Stimulated activated naive CD4-positive, alpha-beta T cell treated with Interleukin-2 at 50 U/mL for 16 hours (primary cell): Measurements from ENCODE around the gene RAVER1.
"Not testable (repeated sequence)": the region's sequence is repeated elsewhere in the genome, so short reads cannot be mapped to it uniquely, and the experiment has no call there.

ENCODE experiments used
- DNase-seq: peaks from one replicate; lab custom pipeline; 2025; lab: John Stamatoyannopoulos, UW

RAVER1 gene, protein sequence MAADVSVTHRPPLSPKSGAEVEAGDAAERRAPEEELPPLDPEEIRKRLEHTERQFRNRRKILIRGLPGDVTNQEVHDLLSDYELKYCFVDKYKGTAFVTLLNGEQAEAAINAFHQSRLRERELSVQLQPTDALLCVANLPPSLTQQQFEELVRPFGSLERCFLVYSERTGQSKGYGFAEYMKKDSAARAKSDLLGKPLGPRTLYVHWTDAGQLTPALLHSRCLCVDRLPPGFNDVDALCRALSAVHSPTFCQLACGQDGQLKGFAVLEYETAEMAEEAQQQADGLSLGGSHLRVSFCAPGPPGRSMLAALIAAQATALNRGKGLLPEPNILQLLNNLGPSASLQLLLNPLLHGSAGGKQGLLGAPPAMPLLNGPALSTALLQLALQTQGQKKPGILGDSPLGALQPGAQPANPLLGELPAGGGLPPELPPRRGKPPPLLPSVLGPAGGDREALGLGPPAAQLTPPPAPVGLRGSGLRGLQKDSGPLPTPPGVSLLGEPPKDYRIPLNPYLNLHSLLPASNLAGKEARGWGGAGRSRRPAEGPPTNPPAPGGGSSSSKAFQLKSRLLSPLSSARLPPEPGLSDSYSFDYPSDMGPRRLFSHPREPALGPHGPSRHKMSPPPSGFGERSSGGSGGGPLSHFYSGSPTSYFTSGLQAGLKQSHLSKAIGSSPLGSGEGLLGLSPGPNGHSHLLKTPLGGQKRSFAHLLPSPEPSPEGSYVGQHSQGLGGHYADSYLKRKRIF

DNA sequence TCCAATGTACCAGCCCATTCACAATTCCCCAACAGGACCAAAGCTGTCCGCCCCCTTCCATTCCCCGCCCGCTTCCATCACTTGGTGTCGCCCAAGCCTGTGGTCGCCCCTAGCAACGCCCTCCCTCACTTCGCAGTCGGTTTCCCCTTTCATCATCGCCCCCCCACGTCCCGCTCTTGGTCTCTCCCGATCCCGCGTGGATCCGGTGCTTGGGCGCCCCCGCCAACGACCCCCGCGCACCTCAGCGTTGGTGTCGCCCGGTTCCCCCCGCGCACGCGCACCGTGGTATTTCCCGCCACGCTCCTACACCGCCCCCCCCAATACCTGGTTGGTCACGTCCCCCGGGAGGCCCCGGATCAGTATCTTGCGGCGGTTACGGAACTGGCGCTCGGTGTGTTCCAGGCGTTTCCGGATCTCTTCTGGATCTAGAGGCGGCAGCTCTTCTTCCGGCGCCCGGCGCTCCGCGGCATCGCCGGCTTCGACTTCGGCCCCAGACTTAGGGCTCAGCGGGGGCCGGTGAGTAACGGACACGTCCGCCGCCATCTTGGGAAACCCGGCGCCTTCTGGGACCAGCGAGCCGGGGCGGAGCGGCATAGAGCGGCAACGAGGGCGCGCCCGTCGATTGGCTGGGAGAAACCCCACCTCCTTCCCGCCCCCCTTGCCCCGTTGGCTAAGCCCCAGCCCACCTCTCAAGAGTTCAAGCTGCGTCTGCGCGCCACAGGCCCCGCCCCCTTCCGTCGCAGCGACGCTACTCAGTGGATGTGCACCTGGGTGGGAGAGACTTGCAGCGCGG lies at the start of gene RAVER1:
Gene RAVER1 (minus strand): TSS at position 565 of the 793 bp plus-strand sequence. CDS start 22 bp downstream, at position 543.
- DNase-seq: peak; percentile 97

DNA sequence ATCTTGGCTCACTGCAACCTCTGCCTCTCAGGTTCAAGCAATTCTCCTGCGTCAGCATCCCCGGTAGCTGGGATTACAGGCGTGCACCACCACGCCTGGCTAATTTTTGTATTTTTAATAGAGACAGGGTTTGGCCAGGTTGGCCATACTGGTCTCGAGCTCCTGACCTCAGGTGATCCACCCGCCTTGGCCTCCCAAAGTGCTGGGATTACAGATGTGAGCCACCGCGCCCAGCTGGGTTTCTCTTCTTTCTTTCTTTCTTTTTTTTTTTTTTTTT lies 49.8 kb upstream of the RAVER1 start:
- DNase-seq: not testable (repeated sequence)

DNA sequence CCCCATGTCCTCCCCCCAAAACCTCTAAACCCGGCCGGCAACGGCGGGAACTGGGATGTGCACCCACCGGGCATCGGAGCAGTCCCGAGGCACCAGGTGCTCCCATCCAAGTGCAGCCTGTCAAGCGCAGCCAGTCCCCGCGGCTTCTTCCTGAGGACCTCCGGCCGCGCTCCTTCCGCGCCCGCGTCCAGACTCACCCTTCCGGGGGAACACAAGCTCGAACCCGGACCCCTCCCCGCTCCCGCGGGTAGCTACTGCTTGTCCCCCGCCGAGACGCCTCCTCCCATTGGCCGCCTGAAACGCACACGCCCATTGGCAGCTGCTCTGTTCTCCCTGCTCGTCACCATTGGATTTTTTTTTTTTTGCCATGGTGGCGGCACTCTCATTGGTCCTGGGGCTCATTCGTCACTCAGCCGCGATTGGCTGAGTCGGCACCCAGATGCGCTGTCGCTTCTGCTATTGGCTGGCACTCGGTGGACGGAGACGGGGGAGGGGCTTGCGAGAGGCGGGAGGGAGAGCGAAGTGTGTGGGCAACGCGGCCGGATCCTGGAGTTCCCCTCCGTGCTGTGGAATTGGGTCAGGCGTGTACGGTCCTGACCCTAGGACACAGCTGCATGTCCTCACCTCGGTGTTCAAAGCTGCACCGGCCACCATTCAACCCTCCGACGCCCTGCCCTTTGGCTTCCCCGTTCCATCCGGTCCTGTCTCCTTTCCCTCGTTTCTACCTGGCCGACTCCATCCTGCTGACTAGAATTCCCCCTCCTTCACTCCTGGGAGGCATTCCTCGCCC lies 47.2 kb upstream of the RAVER1 start, which contains the start of gene TYK2:
Gene TYK2 (minus strand): TSS at position 260 of the 790 bp plus-strand sequence. CDS start 2,166 bp downstream, outside the sequence.
- DNase-seq: peak; percentile 96

DNA sequence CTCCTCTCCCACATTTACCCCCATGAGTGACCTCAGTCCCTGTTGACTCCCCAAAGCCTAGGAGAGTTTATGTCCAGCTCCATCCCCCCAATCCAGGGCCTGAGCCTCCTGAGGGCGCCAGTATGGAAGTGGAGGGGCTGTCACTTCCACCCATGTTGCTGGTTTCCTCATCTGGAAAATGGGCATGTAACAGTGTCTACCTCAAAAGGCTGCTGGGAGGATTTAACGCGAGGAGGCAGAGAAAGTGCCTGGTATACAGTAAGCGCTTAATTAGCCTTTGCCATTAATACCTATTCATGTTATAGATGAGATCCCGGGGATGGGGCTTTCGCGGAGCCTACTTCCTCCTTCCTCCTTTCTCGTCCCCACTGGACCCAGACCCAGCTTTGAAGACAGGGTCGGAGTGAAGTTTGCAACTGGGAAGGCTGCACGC lies 46.6 kb upstream of the RAVER1 start:
- no peak for DNase-seq

DNA sequence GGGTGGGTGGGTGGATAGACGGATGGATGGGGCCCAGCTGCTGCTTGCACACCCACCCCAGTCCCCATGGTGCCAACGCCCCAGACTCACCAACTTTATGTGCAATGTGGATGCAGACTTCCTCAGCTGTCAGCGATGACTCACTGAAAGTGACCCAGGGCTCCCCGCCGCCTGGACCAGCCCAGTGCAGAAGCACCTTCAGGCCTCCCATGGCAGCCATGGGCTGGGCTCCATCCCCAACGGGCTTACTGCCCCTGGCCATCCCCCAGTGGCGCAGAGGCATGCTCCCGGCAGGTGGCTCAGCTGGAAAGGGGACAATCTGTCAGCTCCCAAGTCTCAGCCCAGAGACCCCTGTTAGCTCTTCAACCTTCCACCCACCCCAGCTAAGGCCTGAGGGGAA lies 44.8 kb upstream of the RAVER1 start:
- DNase-seq: no peak

DNA sequence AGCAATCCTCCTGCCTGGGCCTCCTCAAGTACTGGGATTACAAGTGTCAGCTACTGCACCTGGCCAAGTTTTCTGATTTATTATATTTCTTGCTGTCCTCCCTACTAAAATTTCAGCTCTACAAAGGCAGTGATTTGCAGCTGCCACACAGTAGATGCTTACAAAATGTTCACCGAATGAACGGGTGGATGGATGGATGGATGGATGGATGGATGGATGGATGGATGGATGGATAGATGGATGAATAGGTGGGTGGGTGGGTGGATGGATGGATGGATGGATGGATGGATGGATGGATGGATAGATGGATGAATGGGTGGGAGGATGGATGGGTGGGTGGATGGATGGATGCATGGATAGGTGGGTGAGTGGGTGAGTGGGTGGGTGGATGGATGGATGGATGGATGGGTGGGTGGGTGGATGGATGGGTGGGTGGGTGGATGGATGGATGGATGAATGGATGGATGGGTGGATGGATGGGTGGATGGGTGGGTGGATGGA lies 43.9 kb upstream of the RAVER1 start:
- not testable (repeated sequence) for DNase-seq

DNA sequence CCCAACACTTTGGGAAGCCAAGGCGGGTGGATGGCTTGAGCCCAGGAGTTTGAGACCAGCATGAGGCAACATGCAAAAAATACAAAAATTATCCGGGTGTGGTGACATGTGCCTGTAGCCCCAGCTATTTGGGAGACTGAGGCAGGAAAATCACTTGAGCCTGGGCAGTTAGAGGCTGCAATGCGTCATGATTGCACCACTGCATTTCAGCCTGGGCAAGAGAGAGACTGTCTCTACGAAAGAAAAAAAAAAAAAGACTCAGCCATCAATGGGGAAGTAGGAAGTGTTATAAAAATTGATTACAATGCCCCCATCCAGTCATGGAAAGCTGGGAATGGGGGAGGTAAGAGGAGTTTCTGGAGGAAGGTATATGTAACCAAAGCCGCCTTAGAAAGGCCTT lies 41.6 kb upstream of the RAVER1 start:
- no peak for DNase-seq

DNA sequence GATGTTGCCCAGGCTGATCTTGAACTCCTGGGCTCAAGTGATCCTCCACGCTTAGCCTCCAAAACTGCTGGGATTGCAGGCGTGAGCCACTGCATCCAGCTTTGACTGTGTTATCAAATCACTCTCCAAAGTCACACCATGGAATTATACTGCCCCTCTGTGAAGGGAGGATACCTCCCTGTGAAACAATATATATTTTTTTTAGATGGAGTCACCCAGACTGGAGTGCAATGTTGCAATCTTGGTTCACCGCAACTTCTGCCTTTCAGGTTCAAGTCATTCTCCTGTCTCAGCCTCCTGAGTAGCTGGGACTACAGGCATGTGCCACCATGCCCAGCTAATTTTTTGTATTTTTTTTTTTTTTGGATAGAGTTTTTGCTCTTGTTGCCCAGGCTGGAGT lies 39.4 kb upstream of the RAVER1 start:
- DNase-seq: no peak

DNA sequence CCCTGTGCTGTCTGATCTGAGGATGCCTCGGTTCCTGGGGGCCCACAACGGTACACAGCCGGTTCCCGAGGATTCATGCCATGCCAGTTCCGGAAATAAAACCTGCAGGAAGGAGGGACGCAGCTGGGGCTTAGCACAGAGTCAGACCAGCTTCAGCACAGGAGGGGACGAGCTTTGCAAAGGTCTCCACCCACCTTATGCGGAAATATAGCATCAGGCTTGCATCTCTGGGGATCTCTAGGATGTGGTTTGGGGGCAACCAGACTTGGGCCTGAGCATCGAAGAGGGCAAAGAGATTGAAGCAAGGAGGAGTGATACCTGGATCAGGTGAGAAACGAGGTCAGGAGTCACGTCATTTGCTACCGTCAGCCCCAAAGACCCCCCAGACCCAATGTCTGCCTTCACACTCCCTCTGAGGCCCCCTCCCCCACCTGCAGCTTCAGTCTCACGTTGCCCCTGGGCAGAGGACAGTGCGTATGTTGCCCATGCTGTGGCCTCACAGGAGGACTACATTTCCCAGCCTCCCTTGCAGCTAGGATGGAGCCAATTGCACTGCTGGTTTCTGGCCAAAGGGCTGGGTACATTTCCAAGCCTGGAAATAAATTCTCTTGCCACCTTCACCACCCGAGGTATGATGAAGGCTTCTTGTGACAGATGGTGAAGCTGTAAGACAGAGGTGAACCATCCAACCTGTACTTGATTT lies 34.9 kb upstream of the RAVER1 start:
- no peak for DNase-seq

DNA sequence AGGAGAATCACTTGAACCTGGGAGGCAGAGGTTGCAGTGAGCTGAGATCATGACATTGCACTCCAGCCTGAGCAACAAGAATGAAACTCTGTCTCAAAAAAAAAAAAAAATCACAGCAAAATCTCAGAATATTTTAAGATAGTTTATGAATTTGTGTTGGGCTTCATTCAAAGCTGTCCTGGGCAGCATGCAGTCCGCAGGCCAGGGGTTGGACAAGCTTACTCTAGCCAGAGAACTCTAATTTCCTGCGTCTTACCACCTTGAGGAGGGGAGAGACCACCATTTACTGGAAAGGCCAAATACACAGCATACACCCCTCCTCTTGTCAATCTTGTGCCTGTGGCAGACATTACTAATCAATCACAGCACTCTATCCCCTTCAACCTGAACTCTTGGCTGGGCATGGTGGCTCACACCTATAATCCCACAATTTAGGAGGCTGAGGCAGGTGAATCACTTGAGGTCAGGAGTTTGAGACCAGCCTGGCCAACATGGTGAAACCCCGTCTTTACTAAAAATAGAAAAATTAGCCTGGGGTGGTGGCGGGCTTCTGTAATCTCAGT lies 33.7 kb upstream of the RAVER1 start:
- not testable (repeated sequence) for DNase-seq

DNA sequence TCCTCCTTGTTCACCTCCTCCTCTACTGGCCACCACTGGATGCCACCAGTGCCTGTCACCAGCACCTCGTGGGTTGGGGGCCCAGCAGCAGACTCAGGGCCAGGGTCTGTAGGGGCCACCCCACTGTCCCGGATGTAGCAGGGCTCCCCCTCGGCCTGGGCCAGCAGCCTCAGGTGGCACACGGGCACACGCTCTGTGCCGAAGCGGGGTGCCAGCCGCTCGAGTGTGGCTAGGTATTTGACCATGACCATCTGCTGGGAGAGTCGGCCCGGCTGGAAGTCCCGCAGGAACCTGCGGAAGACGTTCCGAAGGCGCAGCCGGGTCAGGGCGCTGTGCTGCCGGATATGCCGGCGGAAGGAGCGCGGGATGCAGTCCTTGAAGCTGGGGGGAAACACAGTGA lies 32.2 kb upstream of the RAVER1 start:
- no peak for DNase-seq

DNA sequence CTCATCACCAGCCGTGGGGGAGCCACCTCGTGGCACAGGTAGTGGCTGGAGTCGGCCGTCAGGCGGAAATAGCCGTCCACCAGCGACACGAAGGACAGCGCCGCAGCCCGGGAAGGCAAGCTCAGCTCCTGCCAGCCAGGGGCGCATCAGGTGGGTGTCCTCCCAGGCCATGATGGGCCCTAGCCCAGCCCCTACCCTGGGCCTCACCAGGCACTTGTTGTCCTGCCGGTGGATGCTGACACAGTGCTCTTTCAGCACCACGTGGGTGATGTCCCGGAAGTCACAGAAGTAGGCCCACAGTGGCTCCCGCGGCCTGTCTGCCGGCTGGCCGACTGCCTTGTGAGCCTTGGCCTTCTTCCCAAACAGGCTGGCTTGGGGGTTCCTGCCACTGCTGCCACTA lies 31.3 kb upstream of the RAVER1 start:
- no peak for DNase-seq

DNA sequence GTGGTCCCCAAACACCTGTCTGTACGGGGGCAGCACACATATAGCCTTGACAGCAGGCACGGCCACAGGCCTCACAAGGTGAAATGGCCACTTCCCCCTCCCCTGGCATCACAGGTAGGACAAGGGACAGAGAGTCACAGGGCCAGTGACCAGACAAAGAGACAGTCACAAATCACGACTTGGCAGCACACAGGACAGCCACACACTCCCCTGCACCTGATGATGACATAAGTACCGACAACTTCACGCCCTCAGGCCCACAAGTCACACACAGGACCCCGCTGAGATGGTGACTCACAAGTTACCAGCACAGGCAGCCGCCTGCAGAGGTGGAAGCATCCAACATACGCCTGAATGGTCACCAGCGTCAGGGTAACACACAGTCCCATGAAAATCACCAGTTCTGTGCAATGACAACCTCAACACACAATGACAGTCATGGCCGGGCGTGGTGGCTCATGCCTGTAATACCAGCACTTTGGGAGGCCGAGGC lies 30.5 kb upstream of the RAVER1 start:
- no peak for DNase-seq

DNA sequence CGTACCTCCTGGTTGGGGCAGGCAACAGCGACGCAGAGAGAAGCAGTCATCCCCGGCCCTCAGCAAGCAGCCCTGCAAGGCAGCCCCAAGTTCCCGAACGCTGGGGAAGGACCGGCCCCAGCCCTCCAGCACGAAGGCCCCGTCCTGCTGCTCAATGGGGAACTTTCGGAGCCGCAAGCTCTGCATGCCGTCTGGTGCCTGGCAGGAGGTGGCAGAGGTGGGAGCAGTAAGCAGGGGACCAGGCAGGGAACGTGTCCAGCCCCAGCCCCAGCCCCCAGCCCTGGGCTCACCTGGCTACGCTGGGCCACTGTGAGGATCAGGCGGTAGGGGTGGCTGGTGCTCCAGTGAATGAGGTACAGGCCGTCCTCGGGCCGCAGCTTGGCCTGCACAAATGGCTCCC lies 28.9 kb upstream of the RAVER1 start:
- DNase-seq: no peak

DNA sequence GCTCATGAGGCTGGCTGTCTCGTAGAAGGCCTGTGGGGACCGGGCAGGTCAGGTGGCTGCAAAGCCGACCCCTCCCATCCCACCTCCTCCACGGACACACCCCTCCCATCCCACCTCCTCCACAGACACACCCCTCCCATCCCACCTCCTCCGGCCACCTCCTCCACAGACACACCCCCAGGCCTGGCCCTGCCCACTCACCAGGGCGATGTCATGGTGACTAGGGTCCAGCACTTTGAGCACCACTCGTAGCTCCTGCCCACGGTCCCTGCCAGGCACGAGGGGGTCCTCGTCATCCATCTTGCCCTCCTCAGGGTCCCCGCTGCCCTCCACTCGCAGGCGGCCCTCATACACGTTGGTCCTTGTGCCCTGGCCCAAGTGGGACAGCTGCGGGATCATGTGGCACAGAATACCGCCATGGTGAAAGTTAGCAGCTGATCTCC lies 28.3 kb upstream of the RAVER1 start:
- no peak for DNase-seq

DNA sequence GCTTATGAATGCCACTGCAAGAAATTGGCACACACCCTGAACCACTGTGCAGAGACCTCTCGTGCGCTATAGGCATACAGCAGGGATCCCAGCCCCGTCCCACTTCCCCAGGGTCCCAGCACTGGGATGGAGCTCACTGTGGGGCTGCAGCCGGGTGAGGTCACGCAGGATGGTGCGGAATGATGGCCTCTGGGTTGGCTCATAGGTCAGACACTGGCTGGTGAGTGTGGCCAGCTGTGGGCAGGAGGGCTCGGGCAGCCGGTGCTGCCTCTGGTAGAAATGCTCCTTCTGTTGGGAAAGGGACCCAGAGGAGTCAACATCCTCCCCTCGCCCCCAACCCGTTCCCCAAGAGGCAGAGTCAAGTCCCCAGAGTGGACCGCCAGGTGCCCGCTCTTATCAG lies 23.1 kb upstream of the RAVER1 start:
- DNase-seq: no peak

DNA sequence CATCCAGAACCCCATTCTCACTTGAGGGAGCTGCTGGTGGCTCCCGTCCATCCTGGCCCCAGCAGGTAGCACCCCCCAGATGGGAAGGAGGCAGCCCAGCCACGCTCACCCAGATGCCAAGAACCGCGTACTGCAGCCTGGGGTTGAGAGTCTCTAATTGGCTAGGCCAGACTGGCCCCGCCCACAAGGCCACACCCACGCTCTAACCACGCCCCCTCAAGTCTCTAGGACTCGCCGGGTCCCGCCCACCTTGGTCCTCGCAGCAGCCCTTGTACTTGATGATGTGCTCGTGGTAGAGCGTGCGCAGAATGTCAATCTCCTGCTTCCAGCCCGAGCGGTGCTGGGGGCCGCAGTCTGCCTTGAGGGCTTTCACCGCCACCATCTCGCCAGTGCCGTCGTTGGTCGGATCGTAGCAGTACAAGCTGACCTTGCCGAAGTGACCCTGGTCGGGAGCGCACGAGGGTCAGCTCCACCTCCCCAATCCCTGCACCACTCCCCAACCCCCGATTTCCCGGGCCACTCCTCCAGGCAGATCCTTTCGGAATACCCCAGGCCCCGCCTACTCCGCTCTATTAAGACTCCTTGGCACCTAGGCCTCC lies 20.6 kb upstream of the RAVER1 start:
- DNase-seq: peak; percentile 11

DNA sequence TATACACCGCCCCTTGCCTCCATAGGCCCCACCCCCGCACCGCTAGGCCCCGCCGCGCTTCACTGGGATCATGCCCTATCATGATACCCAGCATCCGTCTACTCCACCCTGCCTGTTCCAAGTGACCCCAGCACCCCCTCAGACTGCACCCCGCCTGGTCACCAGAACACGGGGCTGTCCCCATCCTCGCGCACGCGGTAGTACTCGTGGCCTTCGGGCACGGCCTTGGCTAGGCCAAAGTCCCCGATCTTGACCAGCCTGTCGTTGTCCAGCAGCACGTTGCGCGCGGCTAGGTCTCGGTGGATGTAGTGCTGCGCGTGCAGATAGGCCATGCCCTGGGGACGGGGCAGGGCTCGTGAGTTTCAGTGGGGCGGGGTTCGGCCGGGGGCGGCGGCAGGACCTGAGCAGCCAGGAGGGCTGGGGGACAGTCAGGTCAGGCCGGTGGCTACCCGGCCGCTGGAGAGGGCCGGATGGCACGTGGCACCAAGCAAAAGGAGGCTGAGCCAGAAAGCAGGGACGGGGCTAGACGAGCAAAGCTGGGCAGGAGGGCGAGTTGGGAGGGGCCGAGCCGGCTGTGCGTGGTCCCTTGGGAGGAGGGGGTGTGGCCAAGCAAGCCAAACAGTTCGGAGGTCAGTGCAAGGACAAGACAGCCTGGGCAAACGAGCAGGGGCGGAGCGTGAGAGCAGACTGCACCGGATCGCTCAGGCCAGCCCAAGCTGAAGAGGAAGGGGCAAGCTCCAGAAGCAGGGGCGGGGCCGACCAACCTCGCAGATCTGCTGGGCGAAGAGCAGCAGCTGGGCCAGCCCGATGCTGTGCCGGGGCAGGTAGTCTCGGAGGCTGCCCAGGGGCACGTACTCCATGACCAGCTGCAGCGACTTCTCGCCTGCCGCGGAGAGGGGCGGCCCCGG lies 19.7 kb upstream of the RAVER1 start:
- DNase-seq: no peak

DNA sequence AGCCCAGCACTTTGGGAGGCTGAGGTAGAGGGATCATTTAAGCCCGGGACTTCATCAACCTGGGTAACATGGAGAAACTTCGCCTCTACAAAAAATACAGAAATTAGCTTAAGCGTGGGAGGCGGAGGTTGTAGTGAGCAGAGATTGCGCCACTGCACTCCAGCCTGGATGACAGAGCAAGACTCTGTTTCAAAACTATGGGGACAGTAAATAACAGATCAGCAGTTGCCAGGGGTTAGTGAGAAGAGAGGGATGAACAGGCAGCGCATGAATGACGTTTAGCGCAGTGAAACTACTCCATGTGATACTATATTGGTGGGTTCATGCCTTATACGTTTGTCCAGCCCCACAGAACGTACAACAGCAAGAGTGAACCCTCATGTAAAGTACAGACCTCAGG lies 13.2 kb upstream of the RAVER1 start:
- DNase-seq: no peak
